Thoracic aorta (tissue), 2 donors: ENCODE measurements around the gene CCDC187. TPM values are rescaled to one million over a fixed set of nuclear protein-coding genes. Genes with fewer than 3 reads are reported as not detected.

Experiments used
- ATAC-seq: fragments of 150-250 bp; one replicate; pipeline ENCODE4 v1.8.0; 2017; ENCODE audit warnings: low read depth; ENCODE audit not compliant: insufficient number of reproducible peaks, low FRiP score
- DNase-seq: peaks from one replicate; pipeline ENCODE4 v3.0.0-alpha.2; 2020; ENCODE audit warnings: low spot score
- H3K27ac ChIP-seq, 2 donors: fragments of 200-600 bp; sonication (generic); 1 replicate in 1 of 2; 2 replicates in 1 of 2; pipeline ENCODE4 v1.5.1; 2016; ENCODE audit warnings: mild to moderate bottlenecking in 2 of 2, moderate library complexity in 2 of 2
- H3K27me3 ChIP-seq: fragments of 200-600 bp; sonication (generic); replicated peaks from 2 replicates; pipeline ENCODE4 v1.6.0; 2016; ENCODE audit warnings: mild to moderate bottlenecking; ENCODE audit not compliant: insufficient read depth
- H3K36me3 ChIP-seq: fragments of 200-600 bp; sonication (generic); one replicate; pipeline ENCODE4 v1.5.1; 2016
- H3K4me1 ChIP-seq, 2 donors: fragments of 200-600 bp; sonication (generic); 1 replicate in 1 of 2; 2 replicates in 1 of 2; pipeline versions ENCODE4 v1.5.1 to v1.6.0; 2016; ENCODE audit warnings: low read depth in 2 of 2, mild to moderate bottlenecking in 1 of 2; ENCODE audit not compliant: control insufficient read depth in 1 of 2
- H3K4me3 ChIP-seq: fragments of 200-600 bp; sonication (generic); 2 replicates; pipeline ENCODE4 v1.5.1; 2016; ENCODE audit warnings: mild to moderate bottlenecking
- H3K9me3 ChIP-seq: fragments of 200-600 bp; sonication (generic); 2 replicates; pipeline ENCODE4 v1.5.1; 2016
- CTCF ChIP-seq: fragments of 200-600 bp; sonication (generic); IDR thresholded peaks from one replicate; pipeline ENCODE4 v1.5.1; 2019; ENCODE audit warnings: antibody characterized with exemption
- total RNA-seq, 2 donors: library from RNA; depleted of rRNA; stranded (reverse); fragments of >200 nt; gene quantifications; one replicate each; pipeline versions ENCODE4 v1.1.0 to v1.2.3, GENCODE V29; 2016

Gene CCDC187
- total RNA-seq, 2 donors from 2014 or later: not detected

- no peak overlapping the region for H3K27ac ChIP-seq
- DNase-seq: no peak
- no peaks in the 10 kb centered on the region for H3K36me3 ChIP-seq
- H3K27me3 ChIP-seq: no peaks in the 10 kb centered on the region
- no peaks in the 10 kb centered on the region for H3K9me3 ChIP-seq
- H3K4me1 ChIP-seq: no peaks in the 10 kb centered on the region
- TF ChIP-seq CTCF: no peak
- H3K4me3 ChIP-seq: no peak overlapping the region
- ATAC-seq: no peak
These were observed 14.9 kb upstream of the CCDC187 start for GRCh38 chr9:136318776-136319241.

- H3K4me3 ChIP-seq: no peak overlapping the region
- no peaks in the 10 kb centered on the region for H3K27me3 ChIP-seq
- DNase-seq: no peak
- H3K36me3 ChIP-seq: no peaks in the 10 kb centered on the region
- no peak for ATAC-seq
- no peak for TF ChIP-seq CTCF
- no peaks in the 10 kb centered on the region for H3K4me1 ChIP-seq
- no peak overlapping the region for H3K27ac ChIP-seq
- no peaks in the 10 kb centered on the region for H3K9me3 ChIP-seq
These were observed 14.3 kb upstream of the CCDC187 start for GRCh38 chr9:136318111-136318775.

- Histone ChIP-seq H3K27me3 (no peaks in the 10 kb centered on the region), H3K36me3 (no peaks in the 10 kb centered on the region), H3K4me1 (no peaks in the 10 kb centered on the region), H3K4me3 (no peak overlapping the region), H3K27ac (no peak overlapping the region), H3K9me3 (no peaks in the 10 kb centered on the region)
- DNase-seq: no peak
- ATAC-seq: no peak
- TF ChIP-seq CTCF: no peak
These were observed 13.8 kb upstream of the CCDC187 start for GRCh38 chr9:136317695-136318094.

- Histone ChIP-seq H3K9me3 (no peaks in the 10 kb centered on the region), H3K27me3 (no peaks in the 10 kb centered on the region), H3K4me1 (no peaks in the 10 kb centered on the region), H3K27ac (no peak overlapping the region), H3K4me3 (no peak overlapping the region), H3K36me3 (no peaks in the 10 kb centered on the region)
- DNase-seq (no peak), ATAC-seq (no peak)
- no peak for TF ChIP-seq CTCF
These were observed 13.2 kb upstream of the CCDC187 start for GRCh38 chr9:136316896-136317676.

GRCh38 chr9:136316271-136316751 is 12.4 kb upstream of the CCDC187 start:
- Histone ChIP-seq H3K36me3 (no peaks in the 10 kb centered on the region), H3K27ac (no peak overlapping the region), H3K4me3 (no peak overlapping the region), H3K9me3 (no peaks in the 10 kb centered on the region), H3K27me3 (no peaks in the 10 kb centered on the region), H3K4me1 (no peaks in the 10 kb centered on the region)
- TF ChIP-seq CTCF: no peak
- ATAC-seq (no peak), DNase-seq (no peak)
